ENCODE results near the gene ITGAL.
"Not testable (repeated sequence)": the region's sequence is repeated elsewhere in the genome, so short reads cannot be mapped to it uniquely, and the experiment has no call there.

Gene ITGAL

DNA sequence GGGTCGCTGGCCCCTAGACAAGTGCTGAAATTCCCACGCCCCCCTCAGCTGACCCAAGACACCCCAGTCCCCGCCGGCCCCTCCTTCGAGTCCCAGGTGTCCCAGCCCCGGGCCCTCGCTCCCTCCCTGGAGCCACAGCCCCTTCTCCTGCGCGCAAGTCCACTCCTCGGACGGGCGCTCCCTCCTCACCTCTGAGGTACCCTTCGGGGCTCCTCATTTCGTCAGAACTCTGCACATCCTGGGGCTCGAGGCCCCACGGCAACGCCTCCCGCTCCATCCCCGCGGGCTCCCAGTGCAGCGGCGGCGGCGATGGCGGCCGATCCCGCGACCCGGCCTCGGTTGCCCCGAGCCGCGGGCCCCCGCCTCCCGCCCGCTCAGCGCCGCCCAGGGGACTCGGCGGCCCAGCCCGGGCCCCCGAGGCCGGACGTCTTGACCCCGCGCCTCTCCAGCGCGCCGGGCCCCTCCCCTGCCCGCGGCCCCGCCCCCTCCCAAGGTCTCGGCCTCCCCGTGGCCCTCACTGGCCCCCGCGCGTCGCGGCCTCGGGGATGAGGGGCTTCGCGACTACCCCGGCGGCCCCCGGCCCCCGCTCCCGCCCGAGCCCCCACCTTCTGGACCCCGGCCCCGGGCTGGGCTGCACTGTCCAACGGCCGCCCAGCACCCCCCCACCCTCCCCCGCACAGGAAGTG lies 53.7 kb downstream of the ITGAL start, which contains the start of gene ZNF768:
Gene ZNF768 (minus strand): TSS at position 430 of the 686 bp plus-strand sequence. CDS start 153 bp downstream, at position 277.
- DNase-seq (ENCODE audit: low read depth) = peak; percentile 24

GRCh38 chr16:30526823-30527634 lies 54.5 kb downstream of the ITGAL start:
- DNase-seq (ENCODE audit: low read depth) = peak; percentile 84

- no peak for DNase-seq (ENCODE audit: low read depth)
Measured at GRCh38 chr16:30527635-30528178, 55.2 kb downstream of the ITGAL start.

DNA sequence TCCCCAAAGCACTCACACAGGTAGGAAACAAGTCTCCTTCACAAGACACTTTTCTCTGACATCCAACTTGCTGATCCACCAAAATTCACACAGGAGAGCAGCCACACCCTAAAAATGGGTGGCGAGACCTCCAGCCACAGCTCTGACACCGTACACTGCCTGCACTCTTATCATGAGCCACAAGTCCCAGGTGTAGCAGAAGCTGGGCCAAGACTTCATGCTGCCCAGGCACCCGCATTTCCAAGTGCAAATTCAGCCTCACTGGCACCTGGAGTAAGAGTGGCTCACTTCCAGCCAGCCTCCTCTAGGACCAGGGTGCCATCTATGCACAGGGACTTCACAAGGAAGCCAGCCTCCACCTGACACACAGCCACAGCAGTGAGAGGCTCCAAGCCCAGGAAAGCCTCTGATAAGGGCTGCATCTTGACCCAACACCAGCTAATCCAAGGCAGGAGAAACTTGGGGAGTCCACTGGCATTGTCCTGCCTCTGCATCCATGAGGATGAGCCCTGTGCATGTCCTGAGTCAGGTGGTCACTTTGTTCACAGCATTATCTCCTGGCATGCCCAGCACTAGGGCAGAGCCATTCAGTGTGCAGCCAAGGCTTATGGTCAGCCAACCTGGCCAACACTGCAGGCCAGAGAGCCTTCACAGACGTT lies 56.4 kb downstream of the ITGAL start:
- DNase-seq (ENCODE audit: low read depth) = no peak

DNA sequence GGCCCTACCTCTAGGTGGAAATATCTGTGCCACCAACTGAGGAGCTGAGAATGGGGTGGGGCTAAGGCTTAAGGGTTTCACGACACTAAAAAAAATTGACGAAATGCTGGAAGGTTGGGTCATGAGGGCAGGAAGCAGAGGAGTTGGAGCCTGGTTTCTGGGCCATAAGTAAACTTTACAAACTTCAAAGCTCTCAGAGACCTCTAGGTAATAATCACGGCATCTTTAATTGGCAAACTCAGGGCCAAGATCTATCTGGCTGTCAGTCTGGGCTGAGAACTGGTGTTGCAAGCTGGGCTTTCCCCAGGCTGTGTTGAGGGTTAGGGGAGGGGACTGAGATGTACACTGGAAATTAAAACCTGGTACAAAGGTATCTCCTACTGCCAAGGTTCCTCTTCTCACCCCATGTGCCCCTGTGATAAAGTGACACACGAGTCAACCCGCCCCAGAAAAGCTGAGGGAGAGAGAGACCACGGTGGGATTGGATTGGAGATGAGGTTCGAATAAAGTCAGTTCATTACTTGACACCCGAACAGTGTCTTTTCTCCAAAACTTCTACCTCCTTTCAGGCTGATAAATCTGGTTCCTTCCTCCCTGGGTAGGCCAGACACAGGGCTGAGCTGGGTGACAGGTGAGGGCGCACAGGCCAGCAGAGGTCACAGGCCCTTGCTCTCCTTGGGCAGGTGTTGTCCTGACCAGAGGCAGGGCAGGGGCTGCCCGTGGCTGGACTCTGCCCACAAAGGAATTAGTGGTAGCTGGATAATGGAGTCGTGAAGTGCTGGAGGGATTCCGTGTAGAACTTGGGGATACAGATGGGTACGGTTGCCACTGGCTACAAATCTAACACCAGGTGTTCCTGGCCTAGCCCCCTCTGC lies 57.9 kb downstream of the ITGAL start:
- DNase-seq (ENCODE audit: low read depth) = no peak

GRCh38 chr16:30532285-30533145 lies 60.0 kb downstream of the ITGAL start:
- no peak for DNase-seq (ENCODE audit: low read depth)

DNA sequence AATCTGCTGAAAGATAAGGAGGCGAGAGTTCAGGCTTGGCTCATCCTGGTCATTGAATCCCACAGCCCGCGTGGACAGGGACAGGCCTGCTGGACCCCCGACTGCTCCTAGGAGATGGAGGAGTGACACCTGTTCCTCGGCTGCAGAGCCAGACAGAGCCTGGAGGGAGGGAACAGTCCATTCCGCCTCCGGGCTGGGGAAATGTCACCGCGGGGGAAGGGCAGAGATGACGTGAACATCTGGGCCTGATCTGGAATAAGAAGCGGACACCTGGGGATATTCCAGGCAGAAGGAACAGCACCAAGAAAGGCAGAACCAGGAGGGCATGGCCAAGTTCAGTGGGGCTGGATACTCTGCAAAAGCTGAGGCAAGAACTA lies 60.6 kb downstream of the ITGAL start:
- no peak for DNase-seq (ENCODE audit: low read depth)

DNA sequence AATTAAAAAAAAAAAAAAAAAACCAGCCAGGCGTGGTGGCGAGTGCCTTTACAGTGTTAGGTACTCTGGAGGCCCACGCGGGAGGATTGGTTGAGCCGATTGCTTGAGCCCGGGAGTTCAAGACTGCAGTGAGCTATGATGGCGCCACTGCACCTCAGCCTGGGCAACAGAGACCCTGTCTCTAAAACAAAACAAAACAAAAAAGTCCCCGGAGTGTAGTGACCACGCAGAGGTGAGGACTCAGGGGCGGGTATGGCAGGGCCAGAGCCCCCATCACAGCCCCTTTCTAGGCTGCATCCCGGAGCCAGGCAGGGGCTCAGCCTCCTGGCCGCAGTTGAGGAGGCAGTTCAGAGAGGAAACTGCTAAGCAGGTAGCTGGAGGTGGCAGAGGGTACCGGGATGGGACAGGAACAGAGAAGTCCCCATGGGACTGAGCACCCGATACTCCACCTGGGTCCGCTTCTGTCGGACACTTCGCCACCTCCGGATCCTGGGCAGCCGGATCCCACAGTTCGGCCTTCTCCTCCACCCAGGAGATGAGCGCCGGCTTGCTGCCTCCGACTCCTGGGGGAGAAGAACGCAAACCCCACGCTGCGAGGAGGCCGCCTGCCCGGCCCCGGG lies 61.3 kb downstream of the ITGAL start:
- no peak for DNase-seq (ENCODE audit: low read depth)

- DNase-seq (ENCODE audit: low read depth) = peak; percentile 87
Measured at GRCh38 chr16:30534368-30535105, 62.0 kb downstream of the ITGAL start, which contains the start of gene ZNF747. Gene ZNF747 (minus strand): TSS chr16:30534858. CDS start chr16:30534679, 179 bp downstream.

- no peak for DNase-seq (ENCODE audit: low read depth)
Measured at GRCh38 chr16:30535106-30535776, 62.7 kb downstream of the ITGAL start.

DNA sequence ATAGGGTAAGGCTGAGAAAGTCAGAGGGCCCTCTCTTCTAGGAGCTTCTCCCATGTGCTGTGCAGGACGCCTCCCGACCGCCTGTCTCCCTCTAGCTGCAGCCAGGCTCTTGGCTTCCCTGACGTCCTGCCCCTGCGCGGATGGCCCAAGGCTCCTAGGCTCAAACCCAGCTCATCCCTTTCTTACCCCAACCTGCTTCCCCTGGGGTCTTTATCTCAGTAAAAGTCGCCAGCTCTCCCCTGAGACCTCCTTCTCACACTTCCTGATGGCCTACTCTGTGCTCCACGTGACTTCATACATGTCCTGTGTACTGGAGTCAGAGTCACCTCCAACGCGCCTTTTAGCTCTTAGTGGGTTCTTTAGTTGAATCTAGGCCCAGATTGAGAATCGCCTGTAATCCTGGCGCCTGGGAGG lies 63.2 kb downstream of the ITGAL start:
- DNase-seq (ENCODE audit: low read depth) = peak; percentile 43

GRCh38 chr16:30536391-30537024 lies 64.0 kb downstream of the ITGAL start:
- DNase-seq (ENCODE audit: low read depth) = not testable (repeated sequence)

- DNase-seq (ENCODE audit: low read depth) = no peak
Measured at GRCh38 chr16:30539000-30539964, 66.7 kb downstream of the ITGAL start.

DNA sequence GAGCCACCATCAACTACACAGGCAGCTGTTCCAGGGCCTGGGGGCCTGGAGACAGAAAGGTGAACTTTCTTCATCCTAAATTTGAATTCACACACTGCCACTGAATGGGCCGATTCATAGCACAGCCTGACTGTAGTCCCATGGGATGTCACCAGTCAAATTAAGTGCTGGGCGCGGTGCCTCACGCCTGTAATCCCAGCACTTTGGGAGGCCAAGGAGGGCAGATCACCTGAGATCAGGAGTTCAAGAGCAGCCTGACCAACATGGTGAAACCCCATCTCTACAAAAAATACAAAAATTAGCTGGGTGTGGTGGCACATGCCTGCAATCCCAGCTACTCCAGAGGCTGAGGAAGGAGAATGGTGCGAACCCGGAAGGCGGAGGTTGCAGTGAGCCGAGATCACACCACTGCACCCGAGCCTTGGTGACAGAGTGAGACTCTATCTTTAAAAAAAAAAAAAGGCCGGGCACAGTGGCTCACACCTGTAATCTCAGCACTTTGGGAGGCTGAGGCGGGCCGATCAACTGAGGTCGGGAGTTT lies 67.5 kb downstream of the ITGAL start:
- DNase-seq (ENCODE audit: low read depth) = not testable (repeated sequence)

GRCh38 chr16:30540916-30541464 lies 68.4 kb downstream of the ITGAL start:
- not testable (repeated sequence) for DNase-seq (ENCODE audit: low read depth)

Measured in activated T-helper 1 cell treated with Interleukin-2 at 50 U/mL for 16 hours (primary cell).